SU-DHL-6 (cell line): ENCODE measurements around the gene STARD6.
"Not testable (repeated sequence)": the region's sequence is repeated elsewhere in the genome, so short reads cannot be mapped to it uniquely, and the experiment has no call there.

ENCODE experiments used
- H2AFZ ChIP-seq: fragments of 200-600 bp; sonication (generic); 2 replicates; pipeline ENCODE4 v1.6.1; 2014; ENCODE audit warnings: low read depth, mild to moderate bottlenecking, moderate library complexity, mixed read lengths, antibody characterized with exemption, low read length; ENCODE audit not compliant: severe bottlenecking
- H3F3A ChIP-seq: fragments of 200-600 bp; shearing (Covaris generic); 2 replicates; pipeline ENCODE4 v1.6.0; 2016; ENCODE audit warnings: antibody characterized with exemption, mild to moderate bottlenecking; ENCODE audit not compliant: insufficient read depth
- H3K27ac ChIP-seq: fragments of 200-600 bp; sonication (generic); 2 replicates; pipeline ENCODE4 v1.5.1; 2016; ENCODE audit warnings: low read depth, mild to moderate bottlenecking, low read length, moderate library complexity, mixed read lengths
- H3K27me3 ChIP-seq: fragments of 200-600 bp; sonication (generic), shearing (Covaris generic); 2 replicates; pipeline ENCODE4 v1.6.0; 2014; ENCODE audit warnings: mild to moderate bottlenecking, low read length
- H3K36me3 ChIP-seq: fragments of 200-600 bp; sonication (generic); 2 replicates; pipeline ENCODE4 v1.6.1; 2014; ENCODE audit warnings: mild to moderate bottlenecking, low read length, mixed read lengths
- H3K4me2 ChIP-seq: fragments of 300-600, 200-600 bp; shearing (Covaris generic), sonication (generic); 2 replicates; pipeline ENCODE4 v1.6.0; 2014; ENCODE audit warnings: low read length, low read depth, mild to moderate bottlenecking; ENCODE audit not compliant: poor library complexity, severe bottlenecking
- H3K4me3 ChIP-seq: fragments of 200-600 bp; sonication (generic); 2 replicates; pipeline ENCODE4 v1.5.1; 2014; ENCODE audit warnings: antibody characterized with exemption, low read length, mild to moderate bottlenecking, mixed read lengths; ENCODE audit not compliant: insufficient read depth, poor library complexity, severe bottlenecking
- H3K79me2 ChIP-seq: fragments of 200-600 bp; sonication (generic); 2 replicates; pipeline ENCODE4 v1.6.1; 2014; ENCODE audit warnings: mild to moderate bottlenecking, low read length, moderate library complexity; ENCODE audit not compliant: insufficient read depth
- H3K9ac ChIP-seq: fragments of 200-600 bp; sonication (generic); 2 replicates; pipeline ENCODE4 v1.7.0; 2014; ENCODE audit warnings: mild to moderate bottlenecking, low read length
- H3K9me2 ChIP-seq: fragments of 200-600 bp; sonication (generic); replicated peaks from 2 replicates; pipeline ENCODE4 v1.6.1; 2014; ENCODE audit warnings: low read length; ENCODE audit not compliant: insufficient read depth
- H3K9me3 ChIP-seq: fragments of 200-600 bp; sonication (generic); 2 replicates; pipeline ENCODE4 v1.6.1; 2014; ENCODE audit warnings: low read length, mixed read lengths; ENCODE audit not compliant: insufficient read depth
- H4K20me1 ChIP-seq: fragments of 200-600 bp; sonication (generic); 2 replicates; pipeline ENCODE4 v1.6.1; 2014; ENCODE audit warnings: low read depth, mild to moderate bottlenecking, antibody characterized with exemption, low read length, moderate library complexity, mixed read lengths
- CTCF ChIP-seq: fragments of 200-600 bp; sonication (generic); IDR thresholded peaks from one replicate; pipeline ENCODE4 v1.5.1; 2017; ENCODE audit warnings: antibody characterized with exemption, mild to moderate bottlenecking, low read length, moderate library complexity; ENCODE audit not compliant: insufficient read depth, poor library complexity, severe bottlenecking
- EZH2phosphoT487 ChIP-seq: fragments of 200-600 bp; sonication (generic), shearing (Covaris generic); conservative IDR thresholded peaks from 2 replicates; pipeline ENCODE4 v1.6.1; 2018; ENCODE audit warnings: mild to moderate bottlenecking, antibody characterized with exemption, low read length, moderate library complexity, mixed read lengths

The STARD6 gene

DNA sequence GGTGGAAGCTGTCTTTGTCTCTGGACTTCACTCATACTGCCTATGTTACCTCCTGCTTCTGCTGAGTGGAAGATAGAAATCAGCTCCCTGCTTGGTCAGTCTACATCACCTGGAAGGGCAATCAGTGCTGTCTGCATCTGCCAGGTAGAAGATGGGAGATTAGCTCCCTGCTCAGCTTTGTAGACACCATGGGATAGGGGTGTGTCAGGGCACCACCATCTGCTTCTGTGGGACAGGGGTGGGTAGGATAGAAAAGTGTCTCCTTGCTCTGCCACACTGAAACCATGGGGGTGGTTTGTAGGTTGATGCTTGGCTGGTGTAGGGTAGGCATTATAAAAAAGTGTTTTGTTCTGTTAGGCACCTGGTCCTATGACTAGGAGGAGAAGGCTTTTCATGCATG, 34.1 kb downstream of the STARD6 start:
- Histone ChIP-seq H3K9me2 (no peaks in the 10 kb centered on the region), H3K9ac (no peak overlapping the region), H3K36me3 (no peaks in the 10 kb centered on the region), H3K79me2 (no peaks in the 10 kb centered on the region), H3K27me3 (no peaks in the 10 kb centered on the region), H4K20me1 (no peaks in the 10 kb centered on the region), H3K4me3 (no peak overlapping the region), H3F3A (no peaks in the 10 kb centered on the region), H2AFZ (no peak overlapping the region), H3K9me3 (no peaks in the 10 kb centered on the region), H3K4me2 (no peak overlapping the region), H3K27ac (no peak overlapping the region)
- no peak for TF ChIP-seq EZH2phosphoT487
- no peak for TF ChIP-seq CTCF

DNA sequence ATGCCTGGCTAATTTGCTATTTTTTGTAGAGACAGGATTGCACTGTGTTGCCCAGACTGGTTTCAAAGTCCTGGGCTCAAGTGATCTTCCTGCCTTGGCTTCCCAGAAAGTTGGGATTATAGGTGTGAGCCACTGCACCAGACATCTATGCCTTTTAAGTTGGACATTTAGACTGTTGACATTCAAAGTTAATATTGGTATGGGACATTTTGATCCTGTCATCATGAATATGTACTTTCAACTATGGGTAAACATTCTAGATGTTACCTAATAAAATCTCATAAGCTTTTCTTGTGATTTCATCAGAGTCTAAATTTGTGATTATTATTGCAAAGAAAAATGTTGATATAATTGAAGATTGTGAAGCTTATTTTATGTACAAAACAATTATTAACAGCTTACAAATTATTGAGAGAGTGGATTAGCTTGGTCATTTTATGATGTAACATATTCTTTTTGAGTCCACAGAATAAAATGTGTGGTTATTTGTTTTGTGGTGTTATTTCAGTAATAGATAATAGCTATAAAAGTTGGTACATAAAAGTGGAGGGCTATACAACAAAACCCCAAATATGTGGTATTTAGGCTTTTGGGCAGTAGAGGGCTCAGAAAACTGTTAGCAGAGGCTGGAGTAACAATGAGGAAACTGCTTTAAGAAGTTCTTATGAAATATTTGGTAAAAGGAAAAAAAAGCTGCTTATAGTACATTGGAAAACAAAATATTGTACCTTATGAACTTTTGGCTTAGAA, 41.4 kb downstream of the STARD6 start:
- H4K20me1 ChIP-seq: no peaks in the 10 kb centered on the region
- no peak overlapping the region for H3K27ac ChIP-seq
- H3K79me2 ChIP-seq: no peaks in the 10 kb centered on the region
- no peaks in the 10 kb centered on the region for H3K9me3 ChIP-seq
- no peak overlapping the region for H3K4me3 ChIP-seq
- no peaks in the 10 kb centered on the region for H3K36me3 ChIP-seq
- no peak overlapping the region for H2AFZ ChIP-seq
- TF ChIP-seq EZH2phosphoT487 (no peak), CTCF (no peak)
- H3F3A ChIP-seq: no peaks in the 10 kb centered on the region
- no peaks in the 10 kb centered on the region for H3K27me3 ChIP-seq
- H3K4me2 ChIP-seq: no peak overlapping the region
- no peaks in the 10 kb centered on the region for H3K9me2 ChIP-seq
- H3K9ac ChIP-seq: no peak overlapping the region

DNA sequence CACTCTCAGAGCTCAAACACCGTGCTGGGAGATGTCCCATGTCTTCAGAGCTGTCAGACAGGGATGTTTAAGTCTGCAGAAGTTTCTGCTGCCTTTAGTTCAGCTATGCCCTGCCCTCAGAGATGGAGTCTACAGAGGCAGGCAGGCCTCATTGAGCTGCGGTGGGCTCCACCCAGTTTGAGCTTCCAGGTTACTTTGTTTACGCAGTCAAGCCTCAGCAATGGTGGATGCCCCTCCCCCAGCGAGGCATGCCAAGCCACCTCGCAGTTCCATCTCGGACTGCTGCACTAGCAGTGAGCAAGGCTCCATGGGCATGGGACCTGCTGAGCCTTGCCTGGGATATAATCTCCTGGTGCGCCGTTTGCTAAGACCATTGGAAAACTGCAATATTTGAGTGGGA, 48.1 kb downstream of the STARD6 start:
- not testable (repeated sequence) for H3K27ac ChIP-seq, H4K20me1 ChIP-seq, H2AFZ ChIP-seq, H3F3A ChIP-seq, H3K9me3 ChIP-seq, H3K4me3 ChIP-seq, H3K4me2 ChIP-seq, H3K36me3 ChIP-seq, H3K79me2 ChIP-seq, H3K9ac ChIP-seq, H3K9me2 ChIP-seq, H3K27me3 ChIP-seq

DNA sequence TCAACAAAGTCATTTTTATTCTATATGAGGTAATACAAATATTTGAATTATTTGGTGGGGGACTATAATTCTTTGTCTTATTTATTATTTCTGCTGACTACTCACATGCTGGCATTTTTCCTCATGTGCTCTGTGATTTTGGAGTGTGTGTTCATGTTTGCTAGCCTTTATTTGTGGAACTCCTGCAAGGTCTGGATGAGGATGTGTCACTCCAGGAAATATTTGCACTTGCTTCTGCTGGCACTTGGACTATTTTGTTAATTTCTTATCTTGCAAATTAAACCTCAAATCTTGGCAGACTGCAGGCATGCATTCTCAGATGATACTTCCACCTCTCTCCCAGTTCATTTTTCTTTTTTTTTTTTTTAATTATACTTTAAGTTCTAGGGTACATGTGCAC, 54.2 kb downstream of the STARD6 start:
- Histone ChIP-seq H3K27me3 (no peaks in the 10 kb centered on the region), H4K20me1 (no peaks in the 10 kb centered on the region), H3K27ac (no peak overlapping the region), H3K4me2 (no peak overlapping the region), H3K4me3 (no peak overlapping the region), H3K9me3 (0 out of 2 replicates have a peak, but pooled peaks cover 4% of the 10 kb centered on the region), H3K9ac (no peak overlapping the region), H3K9me2 (no peaks in the 10 kb centered on the region), H3K36me3 (no peaks in the 10 kb centered on the region), H3K79me2 (no peaks in the 10 kb centered on the region), H2AFZ (no peak overlapping the region), H3F3A (no peaks in the 10 kb centered on the region)
- TF ChIP-seq CTCF (no peak), EZH2phosphoT487 (no peak)

DNA sequence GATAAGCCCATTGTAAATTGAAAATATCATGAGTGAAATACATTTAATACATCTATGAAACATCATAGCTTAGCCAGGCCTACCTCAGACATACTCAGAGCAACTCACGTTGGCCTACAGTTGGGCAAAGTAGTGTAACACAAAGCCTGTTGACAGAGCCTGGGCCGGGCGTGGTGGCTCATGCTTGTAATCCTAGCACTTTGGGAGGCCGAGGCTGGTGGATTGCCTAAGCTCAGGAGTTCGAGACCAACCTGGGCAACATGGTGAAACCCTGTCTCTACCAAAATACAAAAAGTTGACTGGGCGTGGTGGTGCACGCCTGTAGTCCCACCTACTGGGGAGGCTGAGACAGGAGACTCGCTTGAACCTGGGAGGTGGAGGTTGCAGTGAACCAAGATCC, 58.7 kb downstream of the STARD6 start:
- not testable (repeated sequence) for H3K9ac ChIP-seq, H3F3A ChIP-seq, H4K20me1 ChIP-seq, H3K4me3 ChIP-seq, H2AFZ ChIP-seq, H3K36me3 ChIP-seq, H3K27ac ChIP-seq, H3K9me2 ChIP-seq, H3K79me2 ChIP-seq, H3K4me2 ChIP-seq, H3K9me3 ChIP-seq, H3K27me3 ChIP-seq
